Fibroblast of lung (primary cell): Measurements from ENCODE around the gene TRMT2A.

Experiments
- CTCF ChIP-seq, 2 donors: IDR thresholded peaks in 1 of 2; conservative IDR thresholded peaks in 1 of 2; 1 replicate in 1 of 2; 2 replicates in 1 of 2; pipeline ENCODE4 v1.5.1; 2011 to 2012; ENCODE audit warnings: low read length in 2 of 2, control low read depth in 1 of 2, inconsistent platforms in 1 of 2, low read depth in 1 of 2, mild to moderate bottlenecking in 1 of 2
- EZH2 ChIP-seq: IDR thresholded peaks from 2 replicates; pipeline ENCODE4 v1.5.1; 2012; ENCODE audit warnings: low read length, control low read depth, mild to moderate bottlenecking; ENCODE audit errors: missing control alignments

DNA sequence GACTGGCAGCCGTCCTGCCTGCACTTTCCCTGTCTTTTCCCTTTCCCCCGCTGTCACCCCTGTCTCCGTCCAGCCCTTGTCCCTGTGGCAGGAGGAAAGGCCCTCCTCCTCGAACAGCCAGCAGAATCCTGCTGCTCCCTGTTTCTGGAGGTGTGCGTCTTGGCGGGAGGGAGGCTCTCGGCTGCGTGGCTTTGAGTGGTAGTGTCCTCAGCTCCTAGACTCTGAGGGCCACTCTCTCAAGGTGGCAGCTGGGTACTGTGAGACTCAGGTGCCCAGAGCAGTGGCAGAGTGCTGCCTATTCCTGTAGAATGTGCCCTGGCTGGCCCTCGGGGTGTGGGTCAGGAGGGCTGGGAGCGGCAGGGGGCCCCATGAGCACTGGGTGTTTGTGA, 10.2 kb downstream of the TRMT2A start:
- TF ChIP-seq CTCF (conservative IDR thresholded peaks at IDR 0.05 in 1 of 2, IDR thresholded peaks at IDR 0.05 in 1 of 2; ENCODE audit: low read depth in 1 of 2, low read length in 2 of 2): no peak
- TF ChIP-seq EZH2: no peak
